GM15510 (cell line): ENCODE results near the gene PDK2.

ENCODE experiments used
- POLR2A ChIP-seq: IDR thresholded peaks from 3 replicates; pipeline ENCODE4 v1.6.1; 2011; ENCODE audit warnings: borderline replicate concordance; ENCODE audit not compliant: insufficient read length; ENCODE audit errors: extremely low read depth

Gene PDK2

GRCh38 chr17:50067996-50068395 lies 27.2 kb upstream of the PDK2 start:
- no peak for TF ChIP-seq POLR2A

GRCh38 chr17:50070908-50071680 lies 24.1 kb upstream of the PDK2 start:
- TF ChIP-seq POLR2A, result no peak

- TF ChIP-seq POLR2A, result no peak
Measured at GRCh38 chr17:50071692-50072091, 23.5 kb upstream of the PDK2 start.

- TF ChIP-seq POLR2A, result no peak
Measured at GRCh38 chr17:50072130-50072529, 23.0 kb upstream of the PDK2 start.

GRCh38 chr17:50072925-50073324 lies 22.2 kb upstream of the PDK2 start:
- no peak for TF ChIP-seq POLR2A

- TF ChIP-seq POLR2A, result no peak
Measured at GRCh38 chr17:50074227-50074626, 20.9 kb upstream of the PDK2 start.

- TF ChIP-seq POLR2A, result no peak
Measured at GRCh38 chr17:50075446-50076032, 19.6 kb upstream of the PDK2 start.

GRCh38 chr17:50076221-50076590 lies 18.9 kb upstream of the PDK2 start:
- no peak for TF ChIP-seq POLR2A

GRCh38 chr17:50076591-50077235 lies 18.4 kb upstream of the PDK2 start:
- TF ChIP-seq POLR2A, result no peak

GRCh38 chr17:50078430-50078829 lies 16.7 kb upstream of the PDK2 start:
- no peak for TF ChIP-seq POLR2A

- TF ChIP-seq POLR2A, result no peak
Measured at GRCh38 chr17:50079334-50080095, 15.6 kb upstream of the PDK2 start.

- TF ChIP-seq POLR2A, result no peak
Measured at GRCh38 chr17:50080096-50080480, 15.1 kb upstream of the PDK2 start.

- no peak for TF ChIP-seq POLR2A
Measured at GRCh38 chr17:50080827-50081226, 14.3 kb upstream of the PDK2 start.

GRCh38 chr17:50081757-50082156 lies 13.4 kb upstream of the PDK2 start:
- no peak for TF ChIP-seq POLR2A

GRCh38 chr17:50087246-50087911 lies 7.8 kb upstream of the PDK2 start:
- TF ChIP-seq POLR2A, result no peak
